CD4-positive, alpha-beta T cell (primary cell): Measurements from ENCODE around the gene VPS18. TPM values are rescaled to one million over a fixed set of nuclear protein-coding genes. Genes with fewer than 3 reads are reported as not detected.

Experiments used
- ATAC-seq: fragments of 200-7000 bp; cut with Tn5 transposase; one replicate; pipeline ENCODE4 v1.10.0; 2022; ENCODE audit warnings: mild to moderate bottlenecking; ENCODE audit not compliant: poor library complexity
- CTCF ChIA-PET: fragments of 350-600 bp; sonication (Branson Sonifier 250); formaldehyde crosslinking; loops from one replicate; lab custom pipeline; 2021; ENCODE audit warnings: antibody characterized with exemption, inconsistent platforms; lab: Charles Lee
- POLR2A ChIA-PET: fragments of 350-600 bp; sonication (Branson Sonifier 250); formaldehyde crosslinking; loops from one replicate; lab custom pipeline; 2021; ENCODE audit warnings: antibody characterized with exemption, inconsistent platforms; lab: Charles Lee
- DNase-seq, 14 experiments: peaks; one replicate each; pipeline ENCODE4 v3.0.0-alpha.2; 2013 to 2020; ENCODE audit warnings: mixed read lengths in 2 of 14
- H3K27ac ChIP-seq, 2 donors: one replicate each; pipeline versions ENCODE4 v1.5.1 to v1.7.0; 2013; ENCODE audit warnings: low read length in 2 of 2, low read depth in 1 of 2, mild to moderate bottlenecking in 1 of 2
- H3K27me3 ChIP-seq, 2 experiments: 1 replicate in 1 of 2; 2 replicates in 1 of 2; pipeline versions ENCODE4 v1.6.1 to v1.7.0; 2013; ENCODE audit warnings: low read length in 2 of 2, control low read depth in 1 of 2, mild to moderate bottlenecking in 1 of 2, moderate library complexity in 1 of 2; ENCODE audit not compliant: insufficient read depth in 2 of 2, control insufficient read depth in 1 of 2
- H3K36me3 ChIP-seq: one replicate; pipeline ENCODE4 v1.6.1; 2013; ENCODE audit warnings: low read length, control low read depth; ENCODE audit not compliant: insufficient read depth
- H3K4me1 ChIP-seq: one replicate; pipeline ENCODE4 v1.6.1; 2013; ENCODE audit warnings: low read length, control low read depth; ENCODE audit not compliant: insufficient read depth
- H3K4me3 ChIP-seq: one replicate; pipeline ENCODE4 v1.5.1; 2013; ENCODE audit warnings: mild to moderate bottlenecking, low read length, moderate library complexity
- H3K9me3 ChIP-seq, 2 experiments: 1 replicate in 1 of 2; 2 replicates in 1 of 2; pipeline versions ENCODE4 v1.6.1 to v1.7.0; 2013; ENCODE audit warnings: low read length in 2 of 2, mild to moderate bottlenecking in 2 of 2, control low read depth in 1 of 2, moderate library complexity in 1 of 2; ENCODE audit not compliant: control insufficient read depth in 1 of 2, insufficient read depth in 1 of 2
- H3K27ac Mint-ChIP-seq: one replicate; pipeline ENCODE4 v1.8.0; 2020; ENCODE audit warnings: mixed read lengths
- H3K27me3 Mint-ChIP-seq: one replicate; pipeline ENCODE4 v1.8.0; 2021; ENCODE audit warnings: mixed read lengths
- H3K36me3 Mint-ChIP-seq: one replicate; pipeline ENCODE4 v1.8.0; 2021; ENCODE audit warnings: low read depth, mixed read lengths
- H3K4me1 Mint-ChIP-seq: one replicate; pipeline ENCODE4 v1.8.0; 2021; ENCODE audit warnings: low read depth, mixed read lengths
- H3K4me3 Mint-ChIP-seq: one replicate; pipeline ENCODE4 v1.8.0; 2020; ENCODE audit warnings: mild to moderate bottlenecking, mixed read lengths
- H3K9me3 Mint-ChIP-seq: one replicate; pipeline ENCODE4 v1.8.0; 2020; ENCODE audit warnings: mixed read lengths
- intact Hi-C, 2 experiments: fragments of 100-400 bp; cut with DNase I in 1 of 2; cut with micrococcal nuclease in 1 of 2; formaldehyde crosslinking; loops; one replicate each; pipeline versions ENCODE4 v1.15.1 to v1.9.0; 2023 to 2025; cut with DNase I, micrococcal nuclease
- total RNA-seq, 174 experiments: library from RNA in 2 of 174; stranded (reverse) in 2 of 174; gene quantifications; one replicate each; pipeline ENCODE4 v1.2.3 and lab custom pipeline; 2021 to 2026
- TF ChIP-seq, protein P1 (sequence below): fragments of 200-600 bp; IDR thresholded peaks from one replicate; pipeline ENCODE4 v1.8.0; 2022; ENCODE audit warnings: antibody characterized with exemption, mild to moderate bottlenecking

VPS18 gene
- total RNA-seq, 2 experiments from 2014 or later = 20.8 to 21.7 TPM

- H3K4me1 Mint-ChIP-seq = peaks cover 37% of the 10 kb centered on the region
- Histone ChIP-seq H3K9me3 (no peaks in the 10 kb centered on the region), H3K4me1 (peaks cover 49% of the 10 kb centered on the region), H3K4me3 (peak overlapping the region; percentile 70), H3K36me3 (peaks cover 16% of the 10 kb centered on the region), H3K27me3 (no peaks in the 10 kb centered on the region), H3K27ac (peak overlapping the region; percentile 67 to 78)
- ChIA-PET CTCF (interaction anchor here (1.5 to 5.9 kb wide), 7 partner anchors 11 to 115 kb away, joined by 3 to 62 read pairs (median 6); partner anchors contain the start of gene VPS18), POLR2A (interaction anchor here (0.6 to 3.2 kb wide), 13 partner anchors 9 to 432 kb away, joined by 3 to 24 read pairs (median 4); partner anchors contain the start of genes CHAC1, DLL4, EXD1 and INO80)
- H3K27ac Mint-ChIP-seq = peak overlapping the region; percentile 84
- ATAC-seq = peak; percentile 47
- no peaks in the 10 kb centered on the region for H3K9me3 Mint-ChIP-seq
- peak in 13 of 14 experiments; percentile 30 to 82 (median 60) for DNase-seq
- peaks cover 21% of the 10 kb centered on the region for H3K36me3 Mint-ChIP-seq
- H3K27me3 Mint-ChIP-seq = no peaks in the 10 kb centered on the region
- intact Hi-C loops = loop anchor here (5.0 to 10.0 kb wide), 3 partner anchors 48 to 908 kb away; partner anchors contain the start of genes CHAC1 (in 1 of the 2), NUSAP1 (in 1 of the 2) and OIP5 (in 1 of the 2)
- H3K4me3 Mint-ChIP-seq = peak overlapping the region; percentile 89
- TF ChIP-seq, protein P1, sequence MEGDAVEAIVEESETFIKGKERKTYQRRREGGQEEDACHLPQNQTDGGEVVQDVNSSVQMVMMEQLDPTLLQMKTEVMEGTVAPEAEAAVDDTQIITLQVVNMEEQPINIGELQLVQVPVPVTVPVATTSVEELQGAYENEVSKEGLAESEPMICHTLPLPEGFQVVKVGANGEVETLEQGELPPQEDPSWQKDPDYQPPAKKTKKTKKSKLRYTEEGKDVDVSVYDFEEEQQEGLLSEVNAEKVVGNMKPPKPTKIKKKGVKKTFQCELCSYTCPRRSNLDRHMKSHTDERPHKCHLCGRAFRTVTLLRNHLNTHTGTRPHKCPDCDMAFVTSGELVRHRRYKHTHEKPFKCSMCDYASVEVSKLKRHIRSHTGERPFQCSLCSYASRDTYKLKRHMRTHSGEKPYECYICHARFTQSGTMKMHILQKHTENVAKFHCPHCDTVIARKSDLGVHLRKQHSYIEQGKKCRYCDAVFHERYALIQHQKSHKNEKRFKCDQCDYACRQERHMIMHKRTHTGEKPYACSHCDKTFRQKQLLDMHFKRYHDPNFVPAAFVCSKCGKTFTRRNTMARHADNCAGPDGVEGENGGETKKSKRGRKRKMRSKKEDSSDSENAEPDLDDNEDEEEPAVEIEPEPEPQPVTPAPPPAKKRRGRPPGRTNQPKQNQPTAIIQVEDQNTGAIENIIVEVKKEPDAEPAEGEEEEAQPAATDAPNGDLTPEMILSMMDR = no peak
These were observed 12.9 kb downstream of the VPS18 start for GRCh38 chr15:40906991-40907802.

DNA sequence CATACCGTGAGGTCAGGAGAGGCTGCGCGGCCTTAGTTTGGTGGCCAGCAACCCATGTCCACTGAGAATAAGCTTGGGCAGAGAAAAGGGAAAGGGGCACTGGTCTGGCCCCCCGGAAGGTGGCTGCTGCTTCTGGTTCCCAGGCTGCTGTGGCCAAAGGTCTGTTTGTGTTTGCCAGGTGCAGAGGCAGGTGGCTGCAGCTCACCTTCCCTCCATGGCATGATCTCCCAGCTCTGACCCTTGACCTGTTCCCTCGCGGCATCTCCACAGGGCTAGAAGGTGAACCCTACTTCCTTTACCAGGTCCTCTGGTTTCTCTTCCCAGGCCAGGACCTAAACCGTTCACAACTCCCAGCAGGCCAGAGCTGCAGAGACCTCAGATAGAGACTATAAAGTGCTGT lies 13.8 kb downstream of the VPS18 start:
- H3K27ac ChIP-seq = peak overlapping the region; percentile 67 to 78
- no peaks in the 10 kb centered on the region for H3K27me3 ChIP-seq
- intact Hi-C loops = loop anchor here (5.0 to 10.0 kb wide), 3 partner anchors 47 to 907 kb away; partner anchors contain the start of genes CHAC1 (in 1 of the 2), NUSAP1 (in 1 of the 2) and OIP5 (in 1 of the 2)
- TF ChIP-seq, protein P1 = no peak
- POLR2A ChIA-PET = interaction anchor here (0.6 to 3.2 kb wide), 7 partner anchors 10 to 424 kb away, joined by 3 to 24 read pairs (median 4); partner anchors contain the start of genes CHAC1, DLL4, NUSAP1 and OIP5
- Mint-ChIP-seq H3K4me3 (peak overlapping the region; percentile 89), H3K4me1 (peaks cover 32% of the 10 kb centered on the region), H3K36me3 (peaks cover 15% of the 10 kb centered on the region), H3K9me3 (no peaks in the 10 kb centered on the region), H3K27ac (peak overlapping the region; percentile 84), H3K27me3 (no peaks in the 10 kb centered on the region)
- H3K9me3 ChIP-seq = no peaks in the 10 kb centered on the region
- ATAC-seq = no peak
- CTCF ChIA-PET = interaction anchor here (1.5 to 5.9 kb wide), 4 partner anchors 12 to 114 kb away, joined by 3 to 62 read pairs (median 8); partner anchors contain the start of gene VPS18
- no peak for DNase-seq
- H3K4me3 ChIP-seq = no peak overlapping the region
- H3K4me1 ChIP-seq = peaks cover 40% of the 10 kb centered on the region
- peaks cover 8% of the 10 kb centered on the region for H3K36me3 ChIP-seq
